ENCODE results near the gene NRROS. TPM values are rescaled to one million over a fixed set of nuclear protein-coding genes. Genes with fewer than 3 reads are reported as not detected.

Gene NRROS
- total and polyA plus RNA-seq, 2 of the 4 experiments (the other 2 are of a cell fraction), result 0.10 TPM; not detected in 1

DNA sequence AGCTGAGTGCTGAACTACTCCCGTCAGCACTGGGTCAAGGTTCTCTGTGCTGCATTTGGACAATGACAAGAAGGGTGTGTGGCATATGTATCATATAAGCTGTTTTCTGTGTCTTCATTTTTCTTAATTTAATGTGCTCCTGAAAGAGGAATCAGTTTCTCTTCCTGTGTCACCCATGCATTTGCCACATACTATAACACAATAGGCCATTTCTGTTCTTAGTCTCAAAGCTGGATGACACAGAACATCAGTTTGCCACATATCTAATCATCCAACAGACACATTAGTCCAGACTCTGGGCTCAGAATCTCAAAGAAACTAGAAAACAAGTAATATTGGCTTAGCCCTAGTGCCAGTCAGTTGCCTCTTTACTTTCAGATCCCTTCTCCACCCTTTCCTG is 38.4 kb downstream of the NRROS start:
- dilution Hi-C loops (cut with HindIII; ENCODE audit: low sequenced_read_pairs, unreplicated experiment), result no loop called here
- H3K4me2 ChIP-seq (ENCODE audit: low read depth, low read length), result no peak overlapping the region
- ChIA-PET POLR2A (ENCODE audit: unreplicated experiment) (no interaction called here), CTCF (interaction anchor here (1.3 kb wide), 1 partner anchor 68 kb away, joined by 3 read pairs; no protein-coding TSS in a partner anchor)
- intact Hi-C loops (cut with micrococcal nuclease), result no loop called here
- H2BK15ac ChIP-seq (ENCODE audit: low read depth, low read length), result no peak overlapping the region
- H2BK20ac ChIP-seq (ENCODE audit: low read depth, low read length), result no peak overlapping the region
- no peak overlapping the region for H3K23ac ChIP-seq (ENCODE audit: low read depth, low read length)
- no CpG with 5 or more reads among the region's 1 CpG for WGBS, 2 experiments (ENCODE audit: extremely low coverage in 2 of 2, insufficient read length in 1 of 2)
- in situ Hi-C loops (cut with MboI; ENCODE audit: low sequenced_read_pairs), result no loop called here
- H3K56ac ChIP-seq (ENCODE audit: extremely low read depth, insufficient read depth, low read length), result no peak overlapping the region
- no peaks in the 10 kb centered on the region for H4K20me1 ChIP-seq (ENCODE audit: insufficient read depth, low read length)
- H2AK9ac ChIP-seq (replicated peaks; ENCODE audit: low read depth, low read length, poor library complexity), result no peak overlapping the region
- H3K9ac ChIP-seq (ENCODE audit: low read depth, low read length), result no peak overlapping the region
- H3K4me1 ChIP-seq (ENCODE audit: control insufficient read depth, insufficient read depth, low read length), result no peaks in the 10 kb centered on the region
- no peak overlapping the region for H3K14ac ChIP-seq (replicated peaks; ENCODE audit: low read depth, low read length)
- no peak overlapping the region for H2BK120ac ChIP-seq (ENCODE audit: low read depth, low read length)
- no peak overlapping the region for H3K18ac ChIP-seq (ENCODE audit: low read depth, low read length)
- DNase-seq, result no peak
- no peaks in the 10 kb centered on the region for H3K9me3 ChIP-seq (ENCODE audit: control insufficient read depth, insufficient read depth, low read length)
- TF ChIP-seq, protein P1, sequence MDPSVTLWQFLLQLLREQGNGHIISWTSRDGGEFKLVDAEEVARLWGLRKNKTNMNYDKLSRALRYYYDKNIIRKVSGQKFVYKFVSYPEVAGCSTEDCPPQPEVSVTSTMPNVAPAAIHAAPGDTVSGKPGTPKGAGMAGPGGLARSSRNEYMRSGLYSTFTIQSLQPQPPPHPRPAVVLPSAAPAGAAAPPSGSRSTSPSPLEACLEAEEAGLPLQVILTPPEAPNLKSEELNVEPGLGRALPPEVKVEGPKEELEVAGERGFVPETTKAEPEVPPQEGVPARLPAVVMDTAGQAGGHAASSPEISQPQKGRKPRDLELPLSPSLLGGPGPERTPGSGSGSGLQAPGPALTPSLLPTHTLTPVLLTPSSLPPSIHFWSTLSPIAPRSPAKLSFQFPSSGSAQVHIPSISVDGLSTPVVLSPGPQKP (IDR thresholded peaks at IDR 0.05; ENCODE audit: borderline replicate concordance, low read depth, low read length), result no peak
- TF ChIP-seq FOS (IDR thresholded peaks at IDR 0.05; ENCODE audit: low read depth, low read length) (no peak), RFX5 (IDR thresholded peaks at IDR 0.05; ENCODE audit: low read depth, low read length) (no peak), MXI1 (IDR thresholded peaks at IDR 0.05; ENCODE audit: borderline replicate concordance, low read depth, low read length) (no peak), RCOR1 (IDR thresholded peaks at IDR 0.05; ENCODE audit: insufficient replicate concordance, low read length) (no peak), MAZ (IDR thresholded peaks at IDR 0.05; ENCODE audit: borderline replicate concordance, low read depth, low read length) (no peak), RAD21 (IDR thresholded peaks at IDR 0.05; ENCODE audit: low read length) (no peak), BHLHE40 (IDR thresholded peaks at IDR 0.05; ENCODE audit: low read depth, low read length) (no peak), MAFK (IDR thresholded peaks at IDR 0.05; ENCODE audit: low read depth, low read length) (no peak)
- TF ChIP-seq, protein P2, sequence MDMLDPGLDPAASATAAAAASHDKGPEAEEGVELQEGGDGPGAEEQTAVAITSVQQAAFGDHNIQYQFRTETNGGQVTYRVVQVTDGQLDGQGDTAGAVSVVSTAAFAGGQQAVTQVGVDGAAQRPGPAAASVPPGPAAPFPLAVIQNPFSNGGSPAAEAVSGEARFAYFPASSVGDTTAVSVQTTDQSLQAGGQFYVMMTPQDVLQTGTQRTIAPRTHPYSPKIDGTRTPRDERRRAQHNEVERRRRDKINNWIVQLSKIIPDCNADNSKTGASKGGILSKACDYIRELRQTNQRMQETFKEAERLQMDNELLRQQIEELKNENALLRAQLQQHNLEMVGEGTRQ (IDR thresholded peaks at IDR 0.05; ENCODE audit: low read depth, low read length), result no peak
- H3K27me3 ChIP-seq (ENCODE audit: control insufficient read depth, insufficient read depth, low read length), result peaks cover 22% of the 10 kb centered on the region
- no peak for ATAC-seq (ENCODE audit: low read depth)
- H3K4ac ChIP-seq (ENCODE audit: low read depth, low read length), result no peak overlapping the region
- H3K4me3 ChIP-seq (ENCODE audit: insufficient read depth, low read depth, low read length), result no peak overlapping the region
- no TSS peak for BruUV-seq (replicated peaks)
- no peak overlapping the region for H3K27ac ChIP-seq (ENCODE audit: insufficient read depth, low read length)
- no peak overlapping the region for H2BK5ac ChIP-seq (ENCODE audit: low read depth, low read length, poor library complexity, severe bottlenecking)
- H2AFZ ChIP-seq (replicated peaks; ENCODE audit: low read length, poor library complexity), result no peak overlapping the region
- no peaks in the 10 kb centered on the region for H3K79me1 ChIP-seq (ENCODE audit: low read depth in 1 of 2, low read length in 2 of 2)
- H3K9me1 ChIP-seq (ENCODE audit: insufficient read depth, low read length), result no peaks in the 10 kb centered on the region
- H4K8ac ChIP-seq (ENCODE audit: low read depth in 2 of 2, low read length in 2 of 2), result no peak overlapping the region
- H4K91ac ChIP-seq (ENCODE audit: insufficient read depth, low read depth, low read length), result no peak overlapping the region
- H4K5ac ChIP-seq (ENCODE audit: low read depth, low read length), result no peak overlapping the region
- no peaks in the 10 kb centered on the region for H3K36me3 ChIP-seq (ENCODE audit: control insufficient read depth, insufficient read depth, low read length)
- H2AK5ac ChIP-seq (ENCODE audit: low read depth, low read length), result no peak overlapping the region

Measured in IMR-90 (cell line).